Astrocyte (in vitro differentiated cells and primary cell): Measurements from ENCODE around the gene SDR42E1. TPM values are rescaled to one million over a fixed set of nuclear protein-coding genes. Genes with fewer than 3 reads are reported as not detected.
"Not testable (repeated sequence)": the region's sequence is repeated elsewhere in the genome, so short reads cannot be mapped to it uniquely, and the experiment has no call there.

ENCODE experiments used
- DNase-seq: peaks from one replicate; pipeline ENCODE4 v3.0.0-alpha.2; 2010; ENCODE audit warnings: low read depth
- FAIRE-seq: peaks from 2 replicates; lab custom pipeline; 2011; peaks lifted over from hg19 to GRCh38; lab: Jason Lieb, UNC
- H2AFZ ChIP-seq: 2 replicates; pipeline ENCODE4 v1.6.0; 2012; ENCODE audit warnings: low read depth, low read length, inconsistent platforms
- H3K27ac ChIP-seq: 2 replicates; pipeline ENCODE4 v1.5.1; 2011; ENCODE audit warnings: low read depth, low read length, inconsistent platforms
- H3K27me3 ChIP-seq: 2 replicates; pipeline ENCODE4 v1.6.0; 2011; ENCODE audit warnings: low read length, inconsistent platforms; ENCODE audit not compliant: insufficient read depth
- H3K36me3 ChIP-seq: 2 replicates; pipeline ENCODE4 v1.5.1; 2011; ENCODE audit warnings: low read length, inconsistent platforms; ENCODE audit not compliant: insufficient read depth
- H3K4me1 ChIP-seq: 2 replicates; pipeline ENCODE4 v1.5.1; 2011; ENCODE audit warnings: low read length, inconsistent platforms; ENCODE audit not compliant: insufficient read depth
- H3K4me2 ChIP-seq: 2 replicates; pipeline ENCODE4 v1.6.0; 2012; ENCODE audit warnings: low read length, inconsistent platforms
- H3K4me3 ChIP-seq: 2 replicates; pipeline ENCODE4 v1.5.1; 2011; ENCODE audit warnings: low read depth, mild to moderate bottlenecking, low read length, inconsistent platforms; ENCODE audit not compliant: insufficient read depth
- H3K79me2 ChIP-seq: 2 replicates; pipeline ENCODE4 v1.6.0; 2012; ENCODE audit warnings: mild to moderate bottlenecking, low read length, inconsistent platforms; ENCODE audit not compliant: insufficient read depth
- H3K9ac ChIP-seq: 2 replicates; pipeline ENCODE4 v1.6.0; 2012; ENCODE audit warnings: mild to moderate bottlenecking, low read length, inconsistent platforms
- H3K9me3 ChIP-seq: 2 replicates; pipeline ENCODE4 v1.5.1; 2012; ENCODE audit warnings: low read depth, mild to moderate bottlenecking, low read length, inconsistent platforms; ENCODE audit not compliant: insufficient read depth
- H4K20me1 ChIP-seq: 2 replicates; pipeline ENCODE4 v1.6.0; 2012; ENCODE audit warnings: low read length, inconsistent platforms; ENCODE audit not compliant: insufficient read depth
- H3K27ac Mint-ChIP-seq: one replicate; pipeline ENCODE4 v1.8.0; 2021; ENCODE audit warnings: mild to moderate bottlenecking, mixed read lengths; ENCODE audit not compliant: unreplicated experiment
- H3K27me3 Mint-ChIP-seq: one replicate; pipeline ENCODE4 v1.8.0; 2021; ENCODE audit warnings: low read depth, mixed read lengths; ENCODE audit not compliant: unreplicated experiment
- H3K36me3 Mint-ChIP-seq: one replicate; pipeline ENCODE4 v1.8.0; 2021; ENCODE audit warnings: low read depth, mixed read lengths; ENCODE audit not compliant: unreplicated experiment
- H3K4me1 Mint-ChIP-seq: one replicate; pipeline ENCODE4 v1.8.0; 2021; ENCODE audit warnings: low read depth, mixed read lengths; ENCODE audit not compliant: unreplicated experiment
- H3K4me3 Mint-ChIP-seq: one replicate; pipeline ENCODE4 v1.8.0; 2021; ENCODE audit warnings: mild to moderate bottlenecking, moderate library complexity, mixed read lengths; ENCODE audit not compliant: unreplicated experiment
- H3K9me3 Mint-ChIP-seq: one replicate; pipeline ENCODE4 v1.8.0; 2021; ENCODE audit warnings: mild to moderate bottlenecking, mixed read lengths; ENCODE audit not compliant: unreplicated experiment
- CTCF ChIP-seq: IDR thresholded peaks from 2 replicates; pipeline ENCODE4 v1.5.1; 2011; ENCODE audit warnings: low read depth, mild to moderate bottlenecking, inconsistent platforms, low read length, moderate library complexity; ENCODE audit not compliant: insufficient read depth
- EZH2 ChIP-seq: IDR thresholded peaks from 2 replicates; pipeline ENCODE4 v1.6.1; 2012; ENCODE audit warnings: mild to moderate bottlenecking, low read length, inconsistent platforms; ENCODE audit not compliant: insufficient read depth
- total RNA-seq: library from RNA; stranded (reverse); gene quantifications from 2 replicates; pipeline ENCODE4 v1.2.1, GENCODE V29; 2021

SDR42E1 gene
- total RNA-seq, 1 donor from 2014 or later = not detected

- Mint-ChIP-seq H3K4me1 (no peaks in the 10 kb centered on the region), H3K27ac (no peak overlapping the region), H3K36me3 (no peaks in the 10 kb centered on the region), H3K9me3 (no peaks in the 10 kb centered on the region), H3K4me3 (no peak overlapping the region), H3K27me3 (peaks cover 7% of the 10 kb centered on the region)
- no peak overlapping the region for H2AFZ ChIP-seq
- no peak overlapping the region for H3K4me2 ChIP-seq
- no peaks in the 10 kb centered on the region for H3K79me2 ChIP-seq
- TF ChIP-seq CTCF (no peak), EZH2 (no peak)
- FAIRE-seq (no peak), DNase-seq (no peak)
- H3K27me3 ChIP-seq = no peaks in the 10 kb centered on the region
- H3K27ac ChIP-seq = no peak overlapping the region
- no peaks in the 10 kb centered on the region for H3K9me3 ChIP-seq
- H3K9ac ChIP-seq = no peak overlapping the region
- no peaks in the 10 kb centered on the region for H4K20me1 ChIP-seq
- H3K4me3 ChIP-seq = no peak overlapping the region
- no peaks in the 10 kb centered on the region for H3K36me3 ChIP-seq
- no peaks in the 10 kb centered on the region for H3K4me1 ChIP-seq
These were observed 24.1 kb downstream of the SDR42E1 start for GRCh38 chr16:81987121-81987520.

- not testable (repeated sequence) for H2AFZ ChIP-seq, DNase-seq, H3K4me1 Mint-ChIP-seq, H3K4me3 ChIP-seq, H3K4me3 Mint-ChIP-seq, H3K27ac ChIP-seq, H3K9me3 Mint-ChIP-seq, H3K4me2 ChIP-seq, H3K27me3 Mint-ChIP-seq, H3K27ac Mint-ChIP-seq, H3K36me3 ChIP-seq, H3K4me1 ChIP-seq, FAIRE-seq, H3K9ac ChIP-seq, H3K79me2 ChIP-seq, H3K9me3 ChIP-seq, H4K20me1 ChIP-seq, H3K36me3 Mint-ChIP-seq, H3K27me3 ChIP-seq
These were observed 33.8 kb downstream of the SDR42E1 start for GRCh38 chr16:81977335-81977942.

GRCh38 chr16:81975637-81976036, 35.6 kb downstream of the SDR42E1 start:
- no peak overlapping the region for H3K4me2 ChIP-seq
- no peak overlapping the region for H3K27ac ChIP-seq
- no peak overlapping the region for H3K27ac Mint-ChIP-seq
- FAIRE-seq (no peak), DNase-seq (no peak)
- no peaks in the 10 kb centered on the region for H3K27me3 Mint-ChIP-seq
- H3K27me3 ChIP-seq = no peaks in the 10 kb centered on the region
- no peaks in the 10 kb centered on the region for H3K4me1 ChIP-seq
- no peaks in the 10 kb centered on the region for H3K36me3 ChIP-seq
- H3K79me2 ChIP-seq = no peaks in the 10 kb centered on the region
- no peak overlapping the region for H3K9ac ChIP-seq
- H4K20me1 ChIP-seq = no peaks in the 10 kb centered on the region
- H3K9me3 ChIP-seq = no peaks in the 10 kb centered on the region
- H3K4me3 ChIP-seq = no peak overlapping the region
- TF ChIP-seq EZH2 (no peak), CTCF (no peak)
- H3K4me1 Mint-ChIP-seq = no peaks in the 10 kb centered on the region
- H3K9me3 Mint-ChIP-seq = peaks cover 6% of the 10 kb centered on the region
- H3K4me3 Mint-ChIP-seq = no peak overlapping the region
- no peak overlapping the region for H2AFZ ChIP-seq
- H3K36me3 Mint-ChIP-seq = no peaks in the 10 kb centered on the region
